ENCODE data around the gene LCA5. TPM values are rescaled to one million over a fixed set of nuclear protein-coding genes. Genes with fewer than 3 reads are reported as not detected.

The LCA5 gene
- total RNA-seq, 4 donors from 2014 or later: 5.7 to 9.0 (median 5.9) TPM

- no peak for TF ChIP-seq CTCF (IDR thresholded peaks at IDR 0.05; ENCODE audit: low read depth)
Measured at GRCh38 chr6:79441192-79441591, 96.0 kb downstream of the LCA5 start.

GRCh38 chr6:79440598-79440997 is 96.6 kb downstream of the LCA5 start:
- TF ChIP-seq CTCF (IDR thresholded peaks at IDR 0.05; ENCODE audit: low read depth): no peak

- no peak for TF ChIP-seq CTCF (IDR thresholded peaks at IDR 0.05; ENCODE audit: low read depth)
Measured at GRCh38 chr6:79438030-79438429, 99.2 kb downstream of the LCA5 start.

GRCh38 chr6:79436241-79436640 is 101.0 kb downstream of the LCA5 start:
- no peak for TF ChIP-seq CTCF (IDR thresholded peaks at IDR 0.05; ENCODE audit: low read depth)

GRCh38 chr6:79435746-79436145 is 101.5 kb downstream of the LCA5 start:
- no peak for TF ChIP-seq CTCF (IDR thresholded peaks at IDR 0.05; ENCODE audit: low read depth)

Small RNAs within 50 kb of the gene (small RNA-seq; reads per million reads assigned to genes)
- not detected for gene DBIP1

Other genes starting within 250 kb of the LCA5 start
- gene SH3BGRL2, start 93.9 kb upstream of the LCA5 start, total RNA-seq: 100 to 1,000 TPM in 1 of 4 donors, 10 to 100 TPM in 3; 20.6 to 121 (median 51.7) TPM